Adipose tissue (tissue), 3 donors: ENCODE results near the gene TRPT1. TPM values are rescaled to one million over a fixed set of nuclear protein-coding genes. Genes with fewer than 3 reads are reported as not detected.

Experiments used
- H3K27ac ChIP-seq: one replicate; pipeline ENCODE4 v1.5.1; 2013; ENCODE audit warnings: low read depth, low read length
- WGBS, 3 donors: extraction: QIAGEN DNeasy Blood & Tissue Kit; methylation state at CpG; one replicate each; pipeline ENCODE4 v1.1.7; 2013; 5-methylcytosine and 5-hydroxymethylcytosine counted together
- polyA plus RNA-seq, 3 donors: library from polyadenylated mRNA; stranded (reverse); fragments of 200-250 nt; gene quantifications; one replicate each; pipeline ENCODE4 v1.2.3, GENCODE V29; 2013
- donor health status: healthy with polysubstance abuse.
- donor health status: Bipolar disorder and iron deficiency.
- donor health status: healthy.

TRPT1 gene, protein sequence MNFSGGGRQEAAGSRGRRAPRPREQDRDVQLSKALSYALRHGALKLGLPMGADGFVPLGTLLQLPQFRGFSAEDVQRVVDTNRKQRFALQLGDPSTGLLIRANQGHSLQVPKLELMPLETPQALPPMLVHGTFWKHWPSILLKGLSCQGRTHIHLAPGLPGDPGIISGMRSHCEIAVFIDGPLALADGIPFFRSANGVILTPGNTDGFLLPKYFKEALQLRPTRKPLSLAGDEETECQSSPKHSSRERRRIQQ
- polyA plus RNA-seq = 10 to 100 TPM; 42.2 to 61.3 (median 46.7) TPM

DNA sequence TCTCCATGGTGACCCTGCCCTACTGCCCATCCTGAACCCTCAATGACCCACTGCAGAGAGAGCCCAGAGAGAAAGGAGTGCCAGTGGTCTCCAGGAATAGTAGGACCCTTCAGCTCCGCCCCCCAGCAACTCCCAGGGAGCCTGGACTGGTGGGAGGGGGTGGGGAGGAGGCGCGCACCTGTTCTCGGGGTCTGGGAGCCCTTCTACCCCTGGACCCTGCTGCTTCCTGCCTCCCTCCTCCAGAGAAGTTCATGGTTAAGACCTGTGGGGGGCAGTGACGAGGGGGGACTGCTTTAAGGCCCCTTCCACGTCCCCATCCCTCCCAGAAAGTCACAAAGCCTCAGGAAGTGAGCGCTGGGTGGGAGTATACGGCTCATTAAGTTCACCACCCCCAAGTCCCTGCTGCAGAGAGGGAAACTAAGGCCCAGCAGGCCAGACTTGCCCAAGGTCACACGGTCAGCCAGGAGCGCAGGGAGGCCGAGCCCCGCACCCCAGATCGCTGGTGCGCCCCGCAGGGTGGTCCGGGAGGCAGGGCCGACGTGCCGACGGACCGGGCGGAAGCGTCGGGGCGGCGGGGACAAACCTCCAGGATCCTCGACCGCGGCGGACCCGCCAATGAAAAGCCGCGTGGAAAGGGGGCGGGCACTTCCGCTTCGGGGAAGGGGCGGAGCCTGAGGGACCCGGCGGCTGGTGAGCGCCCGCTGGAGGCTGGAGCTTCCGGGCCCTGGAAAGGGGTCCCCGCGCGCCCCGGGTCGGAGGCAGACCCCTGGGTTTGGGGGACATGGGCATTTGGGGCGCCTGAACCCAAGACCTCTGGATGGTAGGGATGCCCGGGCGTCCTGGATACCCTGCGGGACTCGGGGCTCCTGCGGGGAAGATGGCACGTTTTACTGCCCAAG lies at the start of gene TRPT1, which contains the start of gene NUDT22:
TSS of gene TRPT1 (minus strand) at position 579 of the 899 bp plus-strand sequence. CDS start at position 253, 326 bp downstream.
TSS of gene NUDT22 (plus strand) at position 667 of the 899 bp plus-strand sequence. CDS start 379 bp downstream, outside the sequence.
- H3K27ac ChIP-seq = peak within 1 kb of the TSS; percentile 48
- WGBS, 3 donors = 1% methylated on average over 52 to 54 of the region's 54 CpGs

DNA sequence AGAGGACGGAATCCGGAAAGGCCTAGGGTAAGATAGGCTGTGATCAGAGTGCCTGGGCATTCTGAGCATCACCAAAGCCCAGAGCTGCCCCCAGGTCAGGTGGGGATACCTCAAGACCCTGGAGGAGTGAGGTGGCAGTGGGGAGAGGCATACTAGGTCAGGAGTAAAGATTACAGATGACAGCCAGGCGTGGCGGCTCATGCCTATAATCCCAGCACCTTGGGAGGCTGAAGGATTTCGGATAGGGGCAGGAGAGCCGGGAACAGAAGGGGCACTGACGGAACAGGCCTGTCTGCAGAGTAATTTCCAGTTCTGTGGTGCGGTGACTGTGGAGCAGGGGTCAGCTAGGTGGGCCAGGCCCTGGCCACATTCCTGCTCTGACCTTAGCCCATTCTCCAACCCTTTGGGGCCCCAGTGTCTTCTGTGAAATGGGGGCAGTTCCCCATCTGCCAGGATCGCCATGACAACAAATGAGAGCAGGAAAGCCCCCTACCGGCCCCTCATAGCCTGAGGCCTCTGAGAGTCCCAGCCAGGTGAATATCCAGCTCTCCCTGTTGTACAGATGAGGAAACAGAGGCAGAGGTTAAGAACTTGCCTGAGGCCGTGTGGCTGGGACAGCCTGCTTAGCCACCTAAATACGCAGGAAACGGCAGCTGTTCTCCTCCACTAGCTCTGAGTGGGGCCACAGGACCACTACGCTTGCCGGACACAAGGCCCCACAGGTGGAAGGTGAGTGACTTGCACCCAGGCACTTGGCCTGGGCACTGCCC lies 49.2 kb upstream of the TRPT1 start:
- WGBS, 3 donors = 89 to 94% (median 91%) methylated on average over 15 of the region's 15 CpGs
- no peak overlapping the region for H3K27ac ChIP-seq

DNA sequence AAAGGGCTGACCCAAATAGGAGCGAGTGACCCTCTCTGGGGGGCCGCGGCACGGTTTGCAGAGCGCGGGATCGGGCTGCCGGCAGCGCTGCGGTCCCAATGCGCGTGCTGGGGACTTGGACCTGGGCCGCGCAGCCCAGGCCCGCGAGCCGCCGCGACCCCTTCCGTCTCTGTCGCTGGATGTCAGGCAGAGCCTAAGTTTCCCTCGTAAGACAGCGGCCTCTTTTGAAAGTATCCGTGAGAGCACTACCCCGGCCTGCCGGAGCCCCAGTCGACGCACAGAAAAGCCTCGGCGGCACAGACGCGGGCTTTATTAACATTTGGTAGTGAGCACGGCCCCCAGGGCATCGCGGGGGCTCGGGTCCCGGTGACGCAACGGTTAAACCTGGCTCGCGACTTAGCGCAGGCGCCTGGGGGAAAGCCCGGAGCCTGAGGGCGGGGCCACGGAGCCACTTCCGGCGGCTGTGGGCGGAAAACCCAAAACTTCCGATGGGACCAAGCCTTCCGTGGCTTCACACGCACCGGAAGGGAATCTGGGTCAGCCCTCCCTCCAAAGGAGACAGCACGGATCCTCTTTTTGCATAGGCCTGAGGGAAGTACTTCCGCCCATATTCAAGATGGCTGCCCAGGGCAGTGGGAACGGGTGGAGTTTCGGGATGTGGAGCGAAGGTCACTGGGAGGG lies 43.7 kb upstream of the TRPT1 start:
- H3K27ac ChIP-seq = peak overlapping the region; percentile 76
- WGBS, 3 donors = 0 to 1% (median 0%) methylated on average over 57 to 58 of the region's 58 CpGs

DNA sequence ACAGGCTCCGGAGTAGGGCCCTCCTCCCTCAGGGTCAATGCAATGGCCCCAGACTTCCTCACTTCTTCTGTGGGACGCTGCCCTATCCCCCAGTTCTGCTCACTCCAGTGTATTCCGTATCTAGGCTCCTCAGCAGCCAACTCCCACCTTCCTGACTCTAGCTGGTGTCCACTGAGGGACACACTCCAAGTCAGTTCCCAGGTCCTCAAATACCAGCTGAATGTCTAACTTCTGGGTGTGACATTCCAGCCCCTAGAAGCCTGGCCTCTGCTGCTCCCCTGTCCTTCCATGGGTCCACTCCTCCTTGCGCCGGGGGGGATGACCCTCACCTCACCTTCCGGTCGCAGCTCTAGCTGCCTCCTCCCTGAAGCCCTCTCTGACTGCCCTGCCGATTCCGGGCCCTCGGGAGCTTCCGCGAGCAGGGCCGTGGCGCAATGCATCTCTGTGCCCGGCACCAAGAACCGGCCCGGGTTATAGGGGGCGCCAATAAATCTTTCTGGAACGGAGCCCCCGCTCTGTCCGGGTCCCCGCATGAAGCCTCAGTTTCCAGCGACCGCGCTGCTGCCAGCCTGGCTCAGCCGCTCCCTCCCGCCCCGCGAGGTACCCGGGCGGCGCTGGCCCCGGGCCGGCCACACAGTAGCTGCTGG lies 43.0 kb upstream of the TRPT1 start:
- 1% methylated on average over 33 to 34 of the region's 34 CpGs for WGBS, 3 donors
- peak overlapping the region; percentile 48 for H3K27ac ChIP-seq

DNA sequence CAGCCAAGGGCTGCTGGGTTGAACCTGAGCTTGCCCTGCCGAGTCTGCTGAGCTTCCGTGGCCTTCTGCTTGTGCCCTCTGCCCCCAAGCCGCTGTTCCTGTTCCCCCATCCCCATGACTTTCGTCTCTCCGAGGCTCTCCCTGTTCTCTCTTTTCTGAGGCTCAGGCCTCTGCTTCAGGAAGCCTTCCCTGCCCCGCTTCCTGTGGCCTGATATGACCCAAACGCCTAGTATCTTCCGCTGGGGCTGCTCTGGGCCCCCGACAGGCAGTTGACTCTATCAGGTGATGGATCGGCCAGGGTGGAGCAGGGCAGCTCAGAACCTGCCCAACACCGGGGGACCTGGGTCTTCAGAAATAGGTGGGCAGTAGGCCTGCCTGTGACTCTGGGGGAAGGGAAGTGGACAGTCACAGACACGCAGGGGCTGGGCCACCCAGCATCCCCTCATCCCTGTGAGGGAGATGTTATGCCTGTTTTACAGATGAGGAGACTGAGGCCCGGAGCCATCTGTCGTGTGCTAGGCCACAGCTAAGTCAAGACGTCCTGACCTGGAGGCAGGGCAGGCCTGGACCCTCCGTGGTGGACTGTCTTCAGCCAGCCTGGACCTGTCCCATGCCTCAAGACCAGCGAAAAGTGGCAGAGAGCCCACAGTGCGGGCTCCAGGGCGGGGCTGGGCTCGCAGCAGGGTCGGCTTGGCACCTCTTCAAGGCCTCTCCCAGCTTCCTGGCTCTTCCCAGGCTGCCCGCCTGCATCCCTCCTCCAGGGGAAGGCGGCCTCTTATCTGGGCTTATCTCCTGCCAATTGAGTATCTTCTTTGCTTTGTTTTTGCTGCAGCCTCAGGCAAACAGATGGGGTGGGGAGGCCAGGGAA lies 42.3 kb upstream of the TRPT1 start:
- H3K27ac ChIP-seq = no peak overlapping the region
- WGBS, 3 donors = 20 to 44% (median 26%) methylated on average over 23 of the region's 23 CpGs

DNA sequence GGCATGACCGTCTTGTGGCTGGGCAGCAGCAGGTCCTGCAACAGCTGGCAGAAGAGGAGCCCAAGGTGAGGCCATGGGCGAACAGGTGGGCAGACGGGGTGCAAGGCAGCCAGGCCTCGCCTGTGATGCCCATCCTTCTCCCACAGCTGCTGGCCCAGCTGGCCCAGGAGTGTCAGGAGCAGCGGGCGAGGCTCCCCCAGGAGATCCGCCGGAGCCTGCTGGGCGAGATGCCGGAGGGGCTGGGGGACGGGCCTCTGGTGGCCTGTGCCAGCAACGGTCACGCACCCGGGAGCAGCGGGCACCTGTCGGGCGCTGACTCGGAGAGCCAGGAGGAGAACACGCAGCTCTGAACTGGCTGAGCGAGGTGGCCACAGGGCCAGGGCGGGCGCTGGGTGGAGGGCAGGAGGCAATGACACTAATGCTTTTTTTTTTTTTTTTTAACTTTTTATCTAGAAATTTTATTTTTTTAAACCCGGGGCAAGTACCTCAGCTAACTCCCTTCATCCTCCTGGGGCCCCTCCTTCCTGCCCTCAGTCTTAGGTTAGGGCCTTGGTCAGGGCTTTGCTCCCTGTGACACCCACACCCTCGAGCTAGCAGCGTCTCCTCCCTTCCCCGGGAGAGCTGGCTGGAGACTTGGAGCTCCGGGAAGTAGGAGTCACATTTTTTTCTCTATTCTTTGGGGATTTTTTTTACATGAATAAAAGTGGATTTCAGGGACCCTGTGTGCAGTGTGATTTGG lies 41.4 kb upstream of the TRPT1 start:
- 73 to 90% (median 77%) methylated on average over 27 of the region's 27 CpGs for WGBS, 3 donors
- no peak overlapping the region for H3K27ac ChIP-seq

DNA sequence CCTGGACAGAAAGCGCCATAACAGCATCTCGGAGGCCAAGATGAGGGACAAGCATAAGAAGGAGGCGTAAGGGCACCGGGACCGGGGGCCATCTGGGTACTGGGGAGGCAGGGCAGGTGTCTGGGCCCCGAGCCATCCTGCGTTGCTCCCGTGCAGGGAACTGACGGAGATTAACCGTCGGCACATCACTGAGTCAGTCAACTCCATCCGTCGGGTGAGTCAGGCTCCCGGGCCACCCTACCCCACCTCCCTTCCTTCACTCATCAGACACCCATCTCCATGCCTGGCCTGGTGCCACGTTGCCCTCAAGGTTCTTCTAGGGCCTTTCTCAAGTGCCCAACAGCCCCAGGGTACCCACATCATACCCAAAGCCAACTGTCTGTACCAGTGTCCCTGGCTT lies 40.4 kb upstream of the TRPT1 start:
- no peak overlapping the region for H3K27ac ChIP-seq
- WGBS, 3 donors = 87 to 94% (median 92%) methylated on average over 15 of the region's 15 CpGs

DNA sequence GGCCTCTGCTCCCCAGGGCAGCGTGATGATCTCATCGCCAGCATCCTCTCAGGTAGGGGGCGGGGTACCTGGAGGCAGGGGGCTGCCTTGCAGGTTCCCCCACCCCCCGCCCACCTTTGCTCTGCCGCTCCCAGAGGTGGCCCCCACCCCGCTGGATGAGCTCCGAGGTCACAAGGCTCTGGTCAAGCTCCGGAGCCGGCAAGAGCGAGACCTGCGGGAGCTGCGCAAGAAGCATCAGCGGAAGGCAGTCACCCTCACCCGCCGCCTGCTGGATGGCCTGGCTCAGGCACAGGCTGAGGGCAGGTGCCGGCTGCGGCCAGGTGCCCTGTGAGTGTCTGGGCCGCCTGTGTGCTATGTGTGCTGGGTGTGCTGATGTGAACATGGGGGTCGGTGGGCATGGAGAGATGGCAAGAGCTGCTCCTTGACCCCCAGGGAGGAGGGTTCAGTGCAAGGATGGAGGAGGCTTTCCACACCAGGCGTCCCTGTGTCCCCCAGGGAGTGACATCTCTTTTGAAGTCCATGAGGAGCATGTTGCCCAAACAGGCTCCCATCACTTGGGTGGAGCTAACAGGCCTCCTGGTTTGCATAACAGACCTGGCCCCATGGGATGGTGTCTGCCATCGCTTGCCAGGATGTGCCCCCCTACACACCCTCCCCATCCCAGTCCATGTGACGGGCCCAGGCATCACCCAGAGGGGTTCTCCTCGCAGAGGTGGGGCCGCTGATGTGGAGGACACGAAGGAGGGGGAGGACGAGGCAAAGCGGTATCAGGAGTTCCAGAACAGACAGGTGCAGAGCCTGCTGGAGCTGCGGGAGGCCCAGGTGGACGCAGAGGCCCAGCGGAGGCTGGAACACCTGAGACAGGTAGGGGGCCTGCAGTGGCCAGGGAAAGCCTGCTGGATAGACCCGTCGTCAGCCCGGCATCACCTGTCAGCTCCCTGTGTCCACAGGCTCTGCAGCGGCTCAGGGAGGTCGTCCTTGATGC lies 39.5 kb upstream of the TRPT1 start:
- WGBS, 3 donors = 91 to 94% (median 92%) methylated on average over 33 to 35 of the region's 35 CpGs
- no peak overlapping the region for H3K27ac ChIP-seq

DNA sequence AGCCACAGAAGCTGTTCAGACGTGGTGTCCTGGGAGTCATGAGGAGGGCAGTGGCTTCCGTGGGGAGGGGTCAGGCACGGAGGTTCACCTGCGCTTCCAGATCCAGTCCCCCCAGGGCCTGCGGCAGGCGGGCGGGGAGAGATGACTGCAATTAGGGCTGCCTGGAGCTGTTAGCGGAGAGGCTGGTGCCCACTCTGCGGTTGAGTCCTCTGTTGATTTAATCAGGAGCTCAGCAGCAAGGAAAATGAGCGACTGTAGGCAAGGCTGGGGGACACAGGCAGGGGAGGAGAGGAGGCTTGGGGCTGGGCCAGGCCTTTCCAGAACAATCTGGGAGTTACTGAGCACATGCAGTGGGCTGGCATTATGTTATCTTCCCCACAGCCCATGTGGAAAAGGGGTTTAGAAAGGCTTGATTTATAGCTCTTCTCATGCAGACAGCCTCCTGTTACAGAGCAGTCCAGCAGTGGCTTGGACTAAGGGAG lies 38.4 kb upstream of the TRPT1 start:
- WGBS, 3 donors = 87 to 91% (median 87%) methylated on average over 10 of the region's 10 CpGs
- no peak overlapping the region for H3K27ac ChIP-seq

DNA sequence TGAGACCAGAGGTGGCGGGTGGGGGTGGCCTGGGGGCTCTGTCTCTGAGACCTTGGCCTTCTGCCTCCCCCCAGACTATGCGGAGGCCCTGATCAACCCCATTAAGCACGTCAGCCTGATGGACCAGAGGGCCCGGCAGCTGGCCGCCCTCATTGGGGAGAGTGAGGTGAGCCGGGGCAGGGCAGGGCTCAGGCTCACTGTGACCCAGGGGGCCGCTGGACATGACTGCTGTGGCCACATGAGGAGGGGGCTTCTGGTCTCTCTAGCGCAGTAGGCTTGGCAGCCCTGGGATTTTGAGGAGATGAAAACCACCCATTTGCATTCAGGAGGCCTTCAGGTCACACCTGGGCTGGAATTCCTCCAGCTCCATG lies 37.9 kb upstream of the TRPT1 start:
- WGBS, 3 donors = 92 to 98% (median 95%) methylated on average over 8 of the region's 8 CpGs
- no peak overlapping the region for H3K27ac ChIP-seq

DNA sequence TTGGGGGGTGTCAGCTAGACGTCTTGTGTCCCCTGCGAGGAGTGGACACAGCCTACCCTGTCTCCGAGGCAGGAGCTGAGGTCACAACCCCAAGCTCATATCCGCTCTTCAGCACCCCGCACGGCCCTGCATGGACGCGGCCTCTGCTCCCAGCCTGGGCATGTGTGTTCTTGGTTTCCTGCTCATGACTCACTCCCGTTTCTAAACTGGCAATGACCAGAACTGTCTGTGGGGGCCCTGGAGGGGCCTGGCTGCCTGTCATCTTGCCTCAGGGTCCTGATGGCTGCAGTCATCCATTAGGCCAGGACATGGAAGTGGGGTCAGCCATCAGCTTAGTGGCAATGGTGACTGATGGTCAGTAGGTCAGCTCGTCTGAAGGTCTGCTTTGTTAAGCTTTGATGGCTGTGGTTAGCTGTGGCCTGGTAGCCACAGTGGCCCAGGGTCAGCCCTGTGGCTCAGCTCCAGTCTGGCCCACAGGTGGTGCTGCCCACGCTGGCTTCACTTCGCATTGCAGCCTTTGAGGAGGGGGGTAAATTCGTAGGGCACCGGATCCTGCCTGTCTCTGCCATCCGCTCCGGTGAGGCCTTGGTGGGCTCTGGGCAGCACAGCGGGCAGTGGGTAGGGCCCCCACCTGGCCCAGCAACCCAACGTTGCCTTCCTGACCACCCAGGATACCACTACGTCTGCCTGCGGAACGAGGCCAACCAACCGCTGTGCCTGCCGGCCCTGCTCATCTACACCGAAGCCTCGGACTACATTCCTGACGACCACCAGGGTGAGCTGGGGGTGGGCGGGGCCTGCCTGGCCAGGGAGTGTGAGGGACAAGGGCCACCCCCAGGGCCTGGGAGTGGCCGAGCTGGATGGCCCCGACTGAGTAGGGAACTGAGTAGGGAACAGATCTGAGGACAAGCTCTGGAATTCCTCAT lies 37.3 kb upstream of the TRPT1 start:
- H3K27ac ChIP-seq = no peak overlapping the region
- WGBS, 3 donors = 84 to 90% (median 86%) methylated on average over 29 of the region's 29 CpGs

DNA sequence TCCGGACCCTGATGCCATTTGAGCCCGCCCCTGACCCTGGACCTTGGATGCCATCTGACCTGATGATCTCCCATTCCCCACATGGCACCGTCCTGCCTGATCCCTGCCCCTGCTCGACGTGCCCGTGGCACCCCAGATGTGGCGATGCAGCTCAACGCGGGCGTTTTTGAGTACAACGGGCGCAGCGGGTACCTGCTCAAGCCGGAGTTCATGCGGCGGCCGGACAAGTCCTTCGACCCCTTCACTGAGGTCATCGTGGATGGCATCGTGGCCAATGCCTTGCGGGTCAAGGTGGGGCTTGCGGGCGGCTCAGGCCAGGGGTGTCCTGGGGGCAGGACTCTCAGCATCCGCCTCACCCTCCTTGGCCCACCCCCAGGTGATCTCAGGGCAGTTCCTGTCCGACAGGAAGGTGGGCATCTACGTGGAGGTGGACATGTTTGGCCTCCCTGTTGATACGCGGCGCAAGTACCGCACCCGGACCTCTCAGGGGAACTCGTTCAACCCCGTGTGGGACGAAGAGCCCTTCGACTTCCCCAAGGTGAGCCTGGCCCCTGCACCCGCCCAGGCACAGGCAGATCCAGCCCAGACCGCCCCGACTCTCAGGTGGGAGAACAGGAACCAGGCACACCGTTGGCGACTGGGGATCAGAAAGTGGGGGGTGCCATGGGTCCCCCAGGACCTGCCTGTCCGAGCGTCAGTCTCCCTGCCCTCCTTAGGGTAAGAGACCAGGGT lies 36.5 kb upstream of the TRPT1 start:
- WGBS, 3 donors = 92 to 94% (median 94%) methylated on average over 40 to 42 of the region's 42 CpGs
- no peak overlapping the region for H3K27ac ChIP-seq

DNA sequence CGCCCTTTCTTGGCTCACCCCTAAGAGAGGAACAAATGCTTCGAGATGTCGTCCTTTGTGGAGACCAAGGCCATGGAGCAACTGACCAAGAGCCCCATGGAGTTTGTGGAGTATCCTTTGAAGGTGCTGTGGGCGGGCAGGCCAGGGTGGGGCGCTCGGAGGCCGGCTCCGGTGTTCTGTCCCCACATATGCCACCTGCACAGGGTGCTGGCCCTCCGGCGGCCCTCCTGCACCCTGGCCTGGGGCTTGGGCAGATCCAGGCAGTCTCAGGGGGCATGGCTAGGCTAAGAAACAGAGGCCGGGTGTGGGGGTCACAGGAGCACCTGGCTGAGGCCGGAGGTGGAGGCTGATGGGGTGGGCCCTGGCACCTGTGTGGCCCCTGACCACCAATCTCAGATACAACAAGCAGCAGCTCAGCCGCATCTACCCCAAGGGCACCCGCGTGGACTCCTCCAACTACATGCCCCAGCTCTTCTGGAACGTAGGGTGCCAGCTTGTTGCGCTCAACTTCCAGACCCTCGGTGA lies 35.6 kb upstream of the TRPT1 start:
- WGBS, 3 donors = 90 to 93% (median 92%) methylated on average over 18 of the region's 18 CpGs
- H3K27ac ChIP-seq = no peak overlapping the region
